Right cardiac atrium (tissue), 5 donors: ENCODE measurements around the gene BRD8. TPM values are rescaled to one million over a fixed set of nuclear protein-coding genes. Genes with fewer than 3 reads are reported as not detected.

ENCODE experiments used
- ATAC-seq, 2 donors: fragments of 200-7000 bp; cut with Tn5 transposase; one replicate each; pipeline versions ENCODE4 v1.8.0 to v1.9.1; 2020; ENCODE audit warnings: moderate library complexity in 2 of 2, mild to moderate bottlenecking in 1 of 2
- DNase-seq, 3 donors: peaks; one replicate each; pipeline ENCODE4 v3.0.0-alpha.2; 2020
- H3K27ac ChIP-seq: one replicate; pipeline ENCODE4 v1.5.1; 2013; ENCODE audit warnings: mild to moderate bottlenecking, low read length, control low read depth, moderate library complexity
- H3K27me3 ChIP-seq: one replicate; pipeline ENCODE4 v1.6.1; 2013; ENCODE audit not compliant: control insufficient read depth, insufficient read depth
- H3K4me1 ChIP-seq: one replicate; pipeline ENCODE4 v1.6.1; 2013; ENCODE audit warnings: low read length; ENCODE audit not compliant: control insufficient read depth, insufficient read depth
- H3K4me3 ChIP-seq: one replicate; pipeline ENCODE4 v1.5.1; 2013; ENCODE audit warnings: low read length, control low read depth
- H3K9me3 ChIP-seq: one replicate; pipeline ENCODE4 v1.6.1; 2013; ENCODE audit warnings: low read length; ENCODE audit not compliant: control insufficient read depth
- WGBS: extraction: QIAGEN DNeasy Blood & Tissue Kit; methylation state at CpG from one replicate; pipeline ENCODE4 v1.1.7; 2013; 5-methylcytosine and 5-hydroxymethylcytosine counted together
- intact Hi-C, 4 donors: fragments of 100-400 bp; cut with DNase I; formaldehyde crosslinking; loops; one replicate each; pipeline versions ENCODE4 v1.11.0 to v1.14.0; 2022 to 2023
- polyA plus RNA-seq: library from polyadenylated mRNA; stranded (reverse); fragments of 200-250 nt; gene quantifications from one replicate; pipeline ENCODE4 v1.2.3, GENCODE V29; 2013
- total RNA-seq, 4 donors: library from RNA; stranded (reverse); fragmentation: NEBNext Ultra II Directional; extraction: Animal tissue kit (Norgen Biotek cat#: 25700); gene quantifications; one replicate each; pipeline ENCODE4 v1.2.1, GENCODE V29; 2021
- donor health status: healthy with polysubstance abuse.
- donor health status: DM: no; HTN: yes; CAD: no.
- donor health status: DM: no; HTN: no; CAD: no.
- donor health status: DM: no; HTN: yes; CAD: no; lungs with severe emphysema.
- donor health status: DM: yes; HTN: yes; CAD: no.

The BRD8 gene
- total and polyA plus RNA-seq, 5 donors = 22.2 to 38.7 (median 30.3) TPM

- H3K4me1 ChIP-seq = no peaks in the 10 kb centered on the region
- ATAC-seq (no peak), DNase-seq (no peak)
- intact Hi-C loops = no loop called here
- no peak overlapping the region for H3K27ac ChIP-seq
- no peaks in the 10 kb centered on the region for H3K27me3 ChIP-seq
- H3K9me3 ChIP-seq = no peaks in the 10 kb centered on the region
- no peak overlapping the region for H3K4me3 ChIP-seq
- WGBS = 94% methylated on average over 6 of the region's 6 CpGs
Measured at GRCh38 chr5:138129347-138129746, 49.1 kb downstream of the BRD8 start.

GRCh38 chr5:138128334-138128733 lies 50.1 kb downstream of the BRD8 start:
- DNase-seq = no peak
- H3K27ac ChIP-seq = no peak overlapping the region
- intact Hi-C loops = no loop called here

GRCh38 chr5:138115254-138115653 lies 63.2 kb downstream of the BRD8 start:
- Histone ChIP-seq H3K27ac (no peak overlapping the region), H3K4me3 (no peak overlapping the region), H3K27me3 (no peaks in the 10 kb centered on the region), H3K4me1 (no peaks in the 10 kb centered on the region), H3K9me3 (no peaks in the 10 kb centered on the region)
- DNase-seq (no peak), ATAC-seq (no peak)
- intact Hi-C loops = no loop called here

More at GRCh38 chr5:138128334-138128733, 50.1 kb downstream of the BRD8 start:
- Histone ChIP-seq H3K27me3 (no peaks in the 10 kb centered on the region), H3K9me3 (no peaks in the 10 kb centered on the region), H3K4me3 (no peak overlapping the region), H3K4me1 (no peaks in the 10 kb centered on the region)
- no peak for ATAC-seq
- 64% methylated on average over 5 of the region's 5 CpGs for WGBS

GRCh38 chr5:138111937-138112336 lies 66.5 kb downstream of the BRD8 start:
- WGBS = 36% methylated on average over 1 of the region's 1 CpG
- DNase-seq (no peak), ATAC-seq (no peak)
- no peaks in the 10 kb centered on the region for H3K27me3 ChIP-seq
- no peak overlapping the region for H3K27ac ChIP-seq
- no peaks in the 10 kb centered on the region for H3K4me1 ChIP-seq
- no peak overlapping the region for H3K4me3 ChIP-seq
- intact Hi-C loops = no loop called here
- no peaks in the 10 kb centered on the region for H3K9me3 ChIP-seq

GRCh38 chr5:138111181-138111580 lies 67.2 kb downstream of the BRD8 start:
- no peak for ATAC-seq
- 79% methylated on average over 4 of the region's 4 CpGs for WGBS

GRCh38 chr5:138110266-138110963 lies 68.0 kb downstream of the BRD8 start:
- Histone ChIP-seq H3K27ac (no peak overlapping the region), H3K27me3 (no peaks in the 10 kb centered on the region), H3K4me1 (no peaks in the 10 kb centered on the region), H3K4me3 (no peak overlapping the region), H3K9me3 (no peaks in the 10 kb centered on the region)
- whole genome bisulfite sequencing = 60% methylated on average over 4 of the region's 4 CpGs
- intact Hi-C loops = no loop called here
- ATAC-seq (no peak), DNase-seq (no peak)

More at GRCh38 chr5:138111181-138111580, 67.2 kb downstream of the BRD8 start:
- no peaks in the 10 kb centered on the region for H3K27me3 ChIP-seq
- H3K27ac ChIP-seq = no peak overlapping the region
- DNase-seq = no peak
- H3K4me3 ChIP-seq = no peak overlapping the region
- intact Hi-C loops = no loop called here
- H3K4me1 ChIP-seq = no peaks in the 10 kb centered on the region
- H3K9me3 ChIP-seq = no peaks in the 10 kb centered on the region

GRCh38 chr5:138109463-138110265 lies 68.8 kb downstream of the BRD8 start:
- intact Hi-C loops = no loop called here
- Histone ChIP-seq H3K4me3 (no peak overlapping the region), H3K27me3 (no peaks in the 10 kb centered on the region), H3K9me3 (no peaks in the 10 kb centered on the region), H3K4me1 (no peaks in the 10 kb centered on the region), H3K27ac (no peak overlapping the region)
- no peak for ATAC-seq
- WGBS = 84% methylated on average over 1 of the region's 1 CpG
- DNase-seq = no peak

GRCh38 chr5:138107213-138107612 lies 71.2 kb downstream of the BRD8 start:
- WGBS = 35% methylated on average over 1 of the region's 1 CpG
- no peaks in the 10 kb centered on the region for H3K9me3 ChIP-seq
- no peak overlapping the region for H3K4me3 ChIP-seq
- H3K27me3 ChIP-seq = no peaks in the 10 kb centered on the region
- intact Hi-C loops = no loop called here
- no peak for ATAC-seq
- DNase-seq = no peak
- no peak overlapping the region for H3K27ac ChIP-seq
- H3K4me1 ChIP-seq = no peaks in the 10 kb centered on the region

GRCh38 chr5:138105709-138106108 lies 72.7 kb downstream of the BRD8 start:
- intact Hi-C loops = no loop called here
- H3K4me1 ChIP-seq = no peaks in the 10 kb centered on the region
- no peak overlapping the region for H3K27ac ChIP-seq
- WGBS = 93% methylated on average over 6 of the region's 6 CpGs
- DNase-seq = no peak
- H3K27me3 ChIP-seq = no peaks in the 10 kb centered on the region
- H3K4me3 ChIP-seq = no peak overlapping the region
- ATAC-seq = no peak
- H3K9me3 ChIP-seq = no peaks in the 10 kb centered on the region

GRCh38 chr5:138103319-138103637 lies 75.2 kb downstream of the BRD8 start:
- no peak for ATAC-seq
- no peak overlapping the region for H3K27ac ChIP-seq
- H3K4me3 ChIP-seq = no peak overlapping the region
- no peaks in the 10 kb centered on the region for H3K27me3 ChIP-seq
- H3K4me1 ChIP-seq = no peaks in the 10 kb centered on the region
- 13% methylated on average over 3 of the region's 3 CpGs for WGBS
- intact Hi-C loops = no loop called here
- no peaks in the 10 kb centered on the region for H3K9me3 ChIP-seq
- DNase-seq = no peak

- intact Hi-C loops = no loop called here
- no peak overlapping the region for H3K4me3 ChIP-seq
- WGBS = 56% methylated on average over 7 of the region's 7 CpGs
- H3K27ac ChIP-seq = no peak overlapping the region
- H3K9me3 ChIP-seq = no peaks in the 10 kb centered on the region
- DNase-seq = no peak
- H3K4me1 ChIP-seq = no peaks in the 10 kb centered on the region
- no peaks in the 10 kb centered on the region for H3K27me3 ChIP-seq
- ATAC-seq = no peak
Measured at GRCh38 chr5:138102454-138103318, 75.7 kb downstream of the BRD8 start.
